ENCODE data around the gene ELP1.

ELP1 gene

DNA sequence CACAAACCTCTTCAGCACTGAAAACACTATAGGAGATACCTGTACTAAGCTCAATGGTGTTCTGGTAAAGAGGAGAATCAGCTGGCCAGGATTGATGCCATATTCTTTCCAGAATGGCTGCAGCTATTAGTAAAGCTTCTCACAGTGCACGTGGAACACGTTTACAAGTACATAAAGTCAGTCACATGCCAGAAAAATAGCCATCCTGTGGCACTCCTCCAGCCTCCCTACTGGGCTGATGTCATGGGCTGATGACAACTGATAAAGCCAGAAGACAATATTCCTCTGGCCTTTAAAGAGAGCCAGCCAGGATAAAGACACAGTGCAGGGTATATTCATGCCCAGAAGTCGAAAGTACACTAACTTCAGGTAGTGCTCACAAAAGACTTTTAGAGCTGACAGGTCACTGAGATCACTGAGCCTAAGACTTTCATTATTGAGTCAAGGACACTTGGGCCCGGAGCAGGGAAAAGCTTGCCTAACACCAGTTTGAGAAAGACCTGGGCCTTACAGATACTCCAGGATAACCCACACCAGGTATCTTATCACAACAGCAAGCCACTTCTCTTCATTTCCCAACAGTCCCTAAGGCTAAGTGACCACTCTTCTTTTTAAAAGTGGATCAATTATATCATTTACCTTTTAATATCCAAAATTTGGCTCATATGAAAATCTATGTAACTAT is 29.7 kb upstream of the ELP1 start (continued):
- no peak for TF ChIP-seq ZNF571 (tag by site-specific recombination; IDR thresholded peaks at IDR 0.05)
- TF ChIP-seq, protein P1, sequence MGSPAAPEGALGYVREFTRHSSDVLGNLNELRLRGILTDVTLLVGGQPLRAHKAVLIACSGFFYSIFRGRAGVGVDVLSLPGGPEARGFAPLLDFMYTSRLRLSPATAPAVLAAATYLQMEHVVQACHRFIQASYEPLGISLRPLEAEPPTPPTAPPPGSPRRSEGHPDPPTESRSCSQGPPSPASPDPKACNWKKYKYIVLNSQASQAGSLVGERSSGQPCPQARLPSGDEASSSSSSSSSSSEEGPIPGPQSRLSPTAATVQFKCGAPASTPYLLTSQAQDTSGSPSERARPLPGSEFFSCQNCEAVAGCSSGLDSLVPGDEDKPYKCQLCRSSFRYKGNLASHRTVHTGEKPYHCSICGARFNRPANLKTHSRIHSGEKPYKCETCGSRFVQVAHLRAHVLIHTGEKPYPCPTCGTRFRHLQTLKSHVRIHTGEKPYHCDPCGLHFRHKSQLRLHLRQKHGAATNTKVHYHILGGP (tag by site-specific recombination; IDR thresholded peaks at IDR 0.05): no peak
- TF ChIP-seq ZNF596 (tag by site-specific recombination; IDR thresholded peaks at IDR 0.05): no peak
- TF ChIP-seq ZNF19 (tag by site-specific recombination; IDR thresholded peaks at IDR 0.05; ENCODE audit: low read depth): no peak
- no peak for TF ChIP-seq ZNF544 (tag by site-specific recombination; IDR thresholded peaks at IDR 0.05)
- no peak for TF ChIP-seq ZNF10 (tag by site-specific recombination; IDR thresholded peaks at IDR 0.05)
- no peak for TF ChIP-seq ZNF776 (tag by site-specific recombination; IDR thresholded peaks at IDR 0.05; ENCODE audit: borderline replicate concordance)
- no peak for TF ChIP-seq ZNF133 (tag by site-specific recombination; IDR thresholded peaks at IDR 0.05)
- TF ChIP-seq YY2 (tag by site-specific recombination; IDR thresholded peaks at IDR 0.05): no peak
- TF ChIP-seq ZNF621 (tag by site-specific recombination; IDR thresholded peaks at IDR 0.05): no peak
- TF ChIP-seq ZNF48 (tag by site-specific recombination; IDR thresholded peaks at IDR 0.05): no peak
- TF ChIP-seq, protein P2, sequence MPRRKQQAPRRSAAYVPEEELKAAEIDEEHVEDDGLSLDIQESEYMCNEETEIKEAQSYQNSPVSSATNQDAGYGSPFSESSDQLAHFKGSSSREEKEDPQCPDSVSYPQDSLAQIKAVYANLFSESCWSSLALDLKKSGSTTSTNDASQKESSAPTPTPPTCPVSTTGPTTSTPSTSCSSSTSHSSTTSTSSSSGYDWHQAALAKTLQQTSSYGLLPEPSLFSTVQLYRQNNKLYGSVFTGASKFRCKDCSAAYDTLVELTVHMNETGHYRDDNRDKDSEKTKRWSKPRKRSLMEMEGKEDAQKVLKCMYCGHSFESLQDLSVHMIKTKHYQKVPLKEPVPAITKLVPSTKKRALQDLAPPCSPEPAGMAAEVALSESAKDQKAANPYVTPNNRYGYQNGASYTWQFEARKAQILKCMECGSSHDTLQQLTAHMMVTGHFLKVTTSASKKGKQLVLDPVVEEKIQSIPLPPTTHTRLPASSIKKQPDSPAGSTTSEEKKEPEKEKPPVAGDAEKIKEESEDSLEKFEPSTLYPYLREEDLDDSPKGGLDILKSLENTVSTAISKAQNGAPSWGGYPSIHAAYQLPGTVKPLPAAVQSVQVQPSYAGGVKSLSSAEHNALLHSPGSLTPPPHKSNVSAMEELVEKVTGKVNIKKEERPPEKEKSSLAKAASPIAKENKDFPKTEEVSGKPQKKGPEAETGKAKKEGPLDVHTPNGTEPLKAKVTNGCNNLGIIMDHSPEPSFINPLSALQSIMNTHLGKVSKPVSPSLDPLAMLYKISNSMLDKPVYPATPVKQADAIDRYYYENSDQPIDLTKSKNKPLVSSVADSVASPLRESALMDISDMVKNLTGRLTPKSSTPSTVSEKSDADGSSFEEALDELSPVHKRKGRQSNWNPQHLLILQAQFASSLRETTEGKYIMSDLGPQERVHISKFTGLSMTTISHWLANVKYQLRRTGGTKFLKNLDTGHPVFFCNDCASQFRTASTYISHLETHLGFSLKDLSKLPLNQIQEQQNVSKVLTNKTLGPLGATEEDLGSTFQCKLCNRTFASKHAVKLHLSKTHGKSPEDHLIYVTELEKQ (tag by site-specific recombination; IDR thresholded peaks at IDR 0.05; ENCODE audit: borderline replicate concordance): no peak
- no peak for TF ChIP-seq ZFP37 (tag by site-specific recombination; IDR thresholded peaks at IDR 0.05)
- no peak for TF ChIP-seq ZNF555 (tag by site-specific recombination; conservative IDR thresholded peaks at IDR 0.05)
- no peak for TF ChIP-seq ZNF548 (tag by site-specific recombination; IDR thresholded peaks at IDR 0.05)
- TF ChIP-seq ZNF394 (tag by site-specific recombination; IDR thresholded peaks at IDR 0.05; ENCODE audit: borderline replicate concordance): peak; percentile 23; the same call in 1 of the 2 replicates
- no peak for TF ChIP-seq PRDM1 (tag by site-specific recombination; IDR thresholded peaks at IDR 0.05)
- no peak for TF ChIP-seq ZNF169 (tag by site-specific recombination; IDR thresholded peaks at IDR 0.05)
- TF ChIP-seq, protein P3, sequence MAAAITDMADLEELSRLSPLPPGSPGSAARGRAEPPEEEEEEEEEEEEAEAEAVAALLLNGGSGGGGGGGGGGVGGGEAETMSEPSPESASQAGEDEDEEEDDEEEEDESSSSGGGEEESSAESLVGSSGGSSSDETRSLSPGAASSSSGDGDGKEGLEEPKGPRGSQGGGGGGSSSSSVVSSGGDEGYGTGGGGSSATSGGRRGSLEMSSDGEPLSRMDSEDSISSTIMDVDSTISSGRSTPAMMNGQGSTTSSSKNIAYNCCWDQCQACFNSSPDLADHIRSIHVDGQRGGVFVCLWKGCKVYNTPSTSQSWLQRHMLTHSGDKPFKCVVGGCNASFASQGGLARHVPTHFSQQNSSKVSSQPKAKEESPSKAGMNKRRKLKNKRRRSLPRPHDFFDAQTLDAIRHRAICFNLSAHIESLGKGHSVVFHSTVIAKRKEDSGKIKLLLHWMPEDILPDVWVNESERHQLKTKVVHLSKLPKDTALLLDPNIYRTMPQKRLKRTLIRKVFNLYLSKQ (tag by site-specific recombination; IDR thresholded peaks at IDR 0.05; ENCODE audit: borderline replicate concordance): no peak
- TF ChIP-seq ZNF837 (tag by site-specific recombination; IDR thresholded peaks at IDR 0.05): no peak
- TF ChIP-seq, protein P4, sequence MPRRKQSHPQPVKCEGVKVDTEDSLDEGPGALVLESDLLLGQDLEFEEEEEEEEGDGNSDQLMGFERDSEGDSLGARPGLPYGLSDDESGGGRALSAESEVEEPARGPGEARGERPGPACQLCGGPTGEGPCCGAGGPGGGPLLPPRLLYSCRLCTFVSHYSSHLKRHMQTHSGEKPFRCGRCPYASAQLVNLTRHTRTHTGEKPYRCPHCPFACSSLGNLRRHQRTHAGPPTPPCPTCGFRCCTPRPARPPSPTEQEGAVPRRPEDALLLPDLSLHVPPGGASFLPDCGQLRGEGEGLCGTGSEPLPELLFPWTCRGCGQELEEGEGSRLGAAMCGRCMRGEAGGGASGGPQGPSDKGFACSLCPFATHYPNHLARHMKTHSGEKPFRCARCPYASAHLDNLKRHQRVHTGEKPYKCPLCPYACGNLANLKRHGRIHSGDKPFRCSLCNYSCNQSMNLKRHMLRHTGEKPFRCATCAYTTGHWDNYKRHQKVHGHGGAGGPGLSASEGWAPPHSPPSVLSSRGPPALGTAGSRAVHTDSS (tag by site-specific recombination; IDR thresholded peaks at IDR 0.05): no peak
- no peak for TF ChIP-seq ZNF175 (tag by site-specific recombination; IDR thresholded peaks at IDR 0.05)
- TF ChIP-seq, protein P5, sequence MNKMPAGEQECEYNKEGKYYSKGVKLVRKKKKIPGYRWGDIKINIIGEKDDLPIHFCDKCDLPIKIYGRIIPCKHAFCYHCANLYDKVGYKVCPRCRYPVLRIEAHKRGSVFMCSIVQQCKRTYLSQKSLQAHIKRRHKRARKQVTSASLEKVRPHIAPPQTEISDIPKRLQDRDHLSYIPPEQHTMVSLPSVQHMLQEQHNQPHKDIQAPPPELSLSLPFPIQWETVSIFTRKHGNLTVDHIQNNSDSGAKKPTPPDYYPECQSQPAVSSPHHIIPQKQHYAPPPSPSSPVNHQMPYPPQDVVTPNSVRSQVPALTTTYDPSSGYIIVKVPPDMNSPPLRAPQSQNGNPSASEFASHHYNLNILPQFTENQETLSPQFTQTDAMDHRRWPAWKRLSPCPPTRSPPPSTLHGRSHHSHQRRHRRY (tag by site-specific recombination; IDR thresholded peaks at IDR 0.05): no peak
- peak; percentile 33; the same call in 1 of the 2 replicates for TF ChIP-seq ZNF366 (tag by site-specific recombination; conservative IDR thresholded peaks at IDR 0.05)
- TF ChIP-seq ZNF785 (tag by site-specific recombination; IDR thresholded peaks at IDR 0.05): no peak
- TF ChIP-seq, protein P6, sequence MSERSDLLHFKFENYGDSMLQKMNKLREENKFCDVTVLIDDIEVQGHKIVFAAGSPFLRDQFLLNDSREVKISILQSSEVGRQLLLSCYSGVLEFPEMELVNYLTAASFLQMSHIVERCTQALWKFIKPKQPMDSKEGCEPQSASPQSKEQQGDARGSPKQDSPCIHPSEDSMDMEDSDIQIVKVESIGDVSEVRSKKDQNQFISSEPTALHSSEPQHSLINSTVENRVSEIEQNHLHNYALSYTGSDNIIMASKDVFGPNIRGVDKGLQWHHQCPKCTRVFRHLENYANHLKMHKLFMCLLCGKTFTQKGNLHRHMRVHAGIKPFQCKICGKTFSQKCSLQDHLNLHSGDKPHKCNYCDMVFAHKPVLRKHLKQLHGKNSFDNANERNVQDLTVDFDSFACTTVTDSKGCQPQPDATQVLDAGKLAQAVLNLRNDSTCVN (tag by site-specific recombination; optimal IDR thresholded peaks at IDR 0.05): no peak
- TF ChIP-seq ZNF629 (tag by site-specific recombination; IDR thresholded peaks at IDR 0.05): peak; percentile 70
- no peak for TF ChIP-seq ZNF791 (tag by site-specific recombination; IDR thresholded peaks at IDR 0.05)
- TF ChIP-seq ZNF274 (IDR thresholded peaks at IDR 0.05; ENCODE audit: low read length): no peak
- no peak for TF ChIP-seq ZNF274 (tag by site-specific recombination; IDR thresholded peaks at IDR 0.05; ENCODE audit: borderline replicate concordance)
- no peak for TF ChIP-seq SP3 (tag by site-specific recombination; IDR thresholded peaks at IDR 0.05)
- no peak for TF ChIP-seq ZNF174 (tag by site-specific recombination; IDR thresholded peaks at IDR 0.05)

Measured in HEK293 (cell line).